HCT116 (cell line): Measurements from ENCODE around the gene LHPP. TPM values are rescaled to one million over a fixed set of nuclear protein-coding genes. Genes with fewer than 3 reads are reported as not detected.

Experiments used
- ATAC-seq: fragments of 200-7000 bp; cut with Tn5 transposase; 2 replicates; pipeline ENCODE4 v1.9.1; 2020; ENCODE audit warnings: mild to moderate bottlenecking, moderate library complexity
- BruUV-seq: library from RNA; stranded (reverse); fragments of 400-500 nt; replicated peaks from 2 replicates; lab custom pipeline; 2021; lab: Mats Ljungman, UMichigan
- CTCF ChIA-PET: fragments of 300-600 bp; sonication (Branson Sonifier 250); formaldehyde crosslinking; loops from one replicate; lab custom pipeline; 2021; ENCODE audit warnings: antibody characterized with exemption; lab: Charles Lee
- POLR2A ChIA-PET: fragments of 300-600, 350-600 bp; sonication (Branson Sonifier 250); formaldehyde crosslinking; loops from one replicate; lab custom pipeline; 2021; ENCODE audit warnings: antibody characterized with exemption; lab: Charles Lee
- RAD21 ChIA-PET, 2 experiments: fragments of 300-600 bp; sonication (Branson Sonifier 250); formaldehyde crosslinking; loops; one replicate each; lab custom pipeline; 2023; ENCODE audit warnings: low total read pairs in 2 of 2; ENCODE audit not compliant: uncharacterized antibody in 2 of 2, unreplicated experiment in 2 of 2, low non-redundant PET in 1 of 2; lab: Charles Lee
- DNase-seq: peaks from one replicate; pipeline ENCODE4 v3.0.0-alpha.2; 2010; ENCODE audit warnings: low read depth, low spot score
- H2AFZ ChIP-seq: fragments of 200-600 bp; shearing (Covaris generic), sonication (generic); 2 replicates; pipeline ENCODE4 v1.6.1; 2017; ENCODE audit warnings: low read depth, mixed run types, mixed read lengths, antibody characterized with exemption, low read length; ENCODE audit not compliant: poor library complexity, severe bottlenecking
- H3K27ac ChIP-seq: 2 replicates; pipeline ENCODE4 v1.5.1; 2012; ENCODE audit warnings: low read depth, low read length
- H3K27me3 ChIP-seq: fragments of 200-600 bp; sonication (generic); 2 replicates; pipeline ENCODE4 v1.6.1; 2016; ENCODE audit warnings: mixed run types, low read length, mixed read lengths; ENCODE audit not compliant: insufficient read depth
- H3K36me3 ChIP-seq, 2 experiments: fragments of 200-500 bp in 1 of 2; fragments of 200-600 bp in 1 of 2; sonication (Bioruptor generic) in 1 of 2; sonication (generic) in 1 of 2; 2 replicates each; pipeline versions ENCODE4 v1.5.1 to v1.6.1; 2014 to 2016; ENCODE audit warnings: low read length in 2 of 2, inconsistent platforms in 1 of 2, mixed read lengths in 1 of 2, mixed run types in 1 of 2; ENCODE audit not compliant: insufficient read depth in 2 of 2, control insufficient read depth in 1 of 2
- H3K4me1 ChIP-seq, 2 experiments: fragments of 200-600 bp in 1 of 2; sonication (generic) in 1 of 2; 2 replicates each; pipeline versions ENCODE4 v1.5.1 to v1.6.1; 2012 to 2017; ENCODE audit warnings: low read length in 2 of 2, inconsistent platforms in 1 of 2, mild to moderate bottlenecking in 1 of 2, mixed read lengths in 1 of 2, mixed run types in 1 of 2, moderate library complexity in 1 of 2; ENCODE audit not compliant: insufficient read depth in 2 of 2, control insufficient read depth in 1 of 2
- H3K4me2 ChIP-seq: fragments of 200-600 bp; sonication (generic); 2 replicates; pipeline ENCODE4 v1.6.1; 2017; ENCODE audit warnings: mixed run types, low read length, mixed read lengths
- H3K4me3 ChIP-seq, 2 experiments: fragments of 200-600 bp in 1 of 2; sonication (generic) in 1 of 2; replicated peaks in 1 of 2; 2 replicates each; pipeline ENCODE4 v1.5.1; 2011 to 2016; ENCODE audit warnings: low read length in 2 of 2, control low read depth in 1 of 2, low read depth in 1 of 2, mild to moderate bottlenecking in 1 of 2, mixed read lengths in 1 of 2, mixed run types in 1 of 2
- H3K79me2 ChIP-seq: fragments of 200-600 bp; sonication (generic); 2 replicates; pipeline ENCODE4 v1.6.1; 2017; ENCODE audit warnings: mild to moderate bottlenecking, mixed run types, low read length, moderate library complexity, mixed read lengths; ENCODE audit not compliant: insufficient read depth
- H3K9ac ChIP-seq: fragments of 200-600 bp; sonication (generic); 2 replicates; pipeline ENCODE4 v1.6.1; 2016; ENCODE audit warnings: low read length, mixed read lengths
- H3K9me2 ChIP-seq: fragments of 200-600 bp; sonication (generic), shearing (Covaris generic); 2 replicates; pipeline ENCODE4 v1.6.1; 2017; ENCODE audit warnings: mixed run types, mild to moderate bottlenecking, moderate library complexity; ENCODE audit not compliant: insufficient read depth
- H3K9me3 ChIP-seq, 2 experiments: fragments of 200-500 bp in 1 of 2; fragments of 200-600 bp in 1 of 2; sonication (Bioruptor generic) in 1 of 2; sonication (generic) in 1 of 2; 2 replicates each; pipeline ENCODE4 v1.6.1; 2014 to 2017; ENCODE audit warnings: low read length in 2 of 2, mixed read lengths in 2 of 2, inconsistent platforms in 1 of 2, low read depth in 1 of 2, mild to moderate bottlenecking in 1 of 2, mixed run types in 1 of 2, moderate library complexity in 1 of 2; ENCODE audit not compliant: control insufficient read depth in 1 of 2, insufficient read depth in 1 of 2
- H4K20me1 ChIP-seq: fragments of 200-600 bp; sonication (generic), shearing (Covaris generic); 2 replicates; pipeline ENCODE4 v1.6.1; 2017; ENCODE audit warnings: mixed run types, mild to moderate bottlenecking, moderate library complexity; ENCODE audit not compliant: insufficient read depth
- CTCF ChIP-seq, 3 experiments: fragments of 200-600 bp in 1 of 3; sonication (generic) in 1 of 3; IDR thresholded peaks in 2 of 3; conservative IDR thresholded peaks in 1 of 3; 2 replicates each; pipeline ENCODE4 v1.5.1; 2012 to 2017; ENCODE audit warnings: low read depth in 2 of 3, low read length in 2 of 3, antibody characterized with exemption in 1 of 3, borderline replicate concordance in 1 of 3, control low read depth in 1 of 3, mild to moderate bottlenecking in 1 of 3, mixed read lengths in 1 of 3, mixed run types in 1 of 3, moderate library complexity in 1 of 3; ENCODE audit not compliant: insufficient read depth in 1 of 3
- EGR1 ChIP-seq: IDR thresholded peaks from 2 replicates; pipeline ENCODE4 v1.6.1; 2012; ENCODE audit warnings: low read depth
- ELF1 ChIP-seq: IDR thresholded peaks from 2 replicates; pipeline ENCODE4 v1.6.1; 2012; ENCODE audit warnings: low read depth, borderline replicate concordance
- EZH2phosphoT487 ChIP-seq: fragments of 200-600 bp; IDR thresholded peaks from 2 replicates; pipeline ENCODE4 v1.6.1; 2018; ENCODE audit warnings: antibody characterized with exemption, borderline replicate concordance
- FOSL1 ChIP-seq: IDR thresholded peaks from 2 replicates; pipeline ENCODE4 v1.6.1; 2012; ENCODE audit warnings: low read depth
- JUND ChIP-seq: IDR thresholded peaks from 2 replicates; pipeline ENCODE4 v1.6.1; 2012
- RAD21 ChIP-seq: IDR thresholded peaks from 2 replicates; pipeline ENCODE4 v1.6.1; 2012; ENCODE audit warnings: low read depth, mild to moderate bottlenecking
- YY1 ChIP-seq: IDR thresholded peaks from 2 replicates; pipeline ENCODE4 v1.6.1; 2011; ENCODE audit warnings: low read length, low read depth, moderate library complexity, mild to moderate bottlenecking; ENCODE audit not compliant: insufficient replicate concordance; ENCODE audit errors: extremely low read depth
- ZFX ChIP-seq: fragments of 450-650 bp; IDR thresholded peaks from 2 replicates; pipeline ENCODE4 v1.6.1; 2017
- intact Hi-C: fragments of 100-400 bp; cut with micrococcal nuclease; formaldehyde crosslinking; loops from 2 replicates; pipeline ENCODE4 v1.10.0; 2022
- total RNA-seq: library from RNA; stranded (reverse); gene quantifications from one replicate; pipeline ENCODE4 v1.2.1, GENCODE V29; 2021; ENCODE audit not compliant: unreplicated experiment

LHPP gene
- total RNA-seq, 1 experiment from 2014 or later, result 45.8 TPM

DNA sequence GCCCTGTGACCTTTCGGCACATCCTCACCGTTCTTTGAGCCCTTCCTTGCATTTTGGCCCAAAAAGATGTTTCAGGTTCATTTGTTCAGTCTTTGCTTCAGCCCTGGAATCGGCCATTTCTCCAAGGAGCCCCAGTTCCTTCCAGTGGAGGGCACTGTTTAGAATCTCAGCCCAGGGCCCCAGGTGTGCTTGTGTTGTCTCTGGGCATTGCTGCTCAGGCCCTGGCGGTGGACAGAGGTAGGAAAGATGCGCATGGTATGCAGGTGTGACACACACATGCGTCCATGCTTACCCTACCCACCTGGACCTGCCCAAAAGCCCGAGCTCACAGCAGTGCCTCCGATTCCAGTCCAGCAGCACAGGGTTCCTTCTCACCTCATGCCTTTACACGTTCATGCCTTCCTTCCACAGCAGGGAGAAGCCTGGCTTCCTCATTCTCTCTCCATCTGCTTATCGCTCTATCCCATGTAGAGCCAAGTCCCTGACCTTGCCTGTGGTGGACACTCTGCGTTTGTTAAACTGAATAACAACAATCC lies 70.6 kb downstream of the LHPP start:
- Histone ChIP-seq H3K27me3 (no peaks in the 10 kb centered on the region), H3K9ac (no peak overlapping the region), H3K4me2 (peak overlapping the region; percentile 38), H3K4me1 (peaks cover 0 to 22% of the 10 kb centered on the region in 2 experiments; a peak in 2 of 4 replicates), H3K9me3 (no peaks in the 10 kb centered on the region), H3K27ac (no peak overlapping the region), H3K79me2 (no peaks in the 10 kb centered on the region), H3K36me3 (no peaks in the 10 kb centered on the region)
- intact Hi-C loops, result loop anchor here (1.0 to 10.0 kb wide), 4 partner anchors 453 to 845 kb away; no protein-coding TSS in a partner anchor
- DNase-seq, result peak; percentile 79
- ChIA-PET POLR2A (no interaction called here), CTCF (interaction anchor here (3.9 kb wide), 1 partner anchor 209 kb away, joined by 46 read pairs; no protein-coding TSS in a partner anchor), RAD21 (interaction anchor here in 1 of 2 experiments (0.5 kb wide), 1 partner anchor 33 kb away, joined by 6 read pairs; no protein-coding TSS in a partner anchor)
- BruUV-seq, result no TSS peak
- TF ChIP-seq CTCF (IDR thresholded peaks at IDR 0.05 in 2 of 3, conservative IDR thresholded peaks at IDR 0.05 in 1 of 3; ENCODE audit: borderline replicate concordance in 1 of 3, insufficient read depth in 1 of 3, low read depth in 2 of 3, low read length in 2 of 3) (peak; percentile 97 to 99 (median 97)), RAD21 (peak; percentile 71), ELF1 (no peak), YY1 (peak; percentile 83)
- TF ChIP-seq, all 23 proteins: peak for 3
- H3K9me2 ChIP-seq, result no peaks in the 10 kb centered on the region
- no peaks in the 10 kb centered on the region for H4K20me1 ChIP-seq
- no peak overlapping the region for H2AFZ ChIP-seq
- peak; percentile 90 for ATAC-seq
- no peak overlapping the region for H3K4me3 ChIP-seq

DNA sequence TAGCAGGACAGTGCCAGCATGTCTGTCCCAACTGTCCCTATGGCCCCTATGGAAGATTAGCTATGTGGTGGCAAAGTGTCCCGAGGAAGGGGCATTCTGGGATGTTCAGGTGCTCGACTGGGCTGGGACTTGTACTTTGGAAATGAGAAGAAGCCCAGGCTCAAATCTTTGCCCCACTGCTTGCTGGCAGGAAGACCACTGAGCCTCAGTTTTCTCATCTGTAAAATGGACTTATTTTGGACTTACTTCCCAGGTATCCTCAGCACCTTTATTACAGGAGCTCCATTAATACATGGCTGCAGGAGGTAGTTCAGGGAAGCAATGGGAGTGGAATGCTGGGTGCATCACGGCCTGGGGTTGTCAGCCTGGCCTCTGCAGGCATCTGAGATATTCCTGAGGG lies 71.2 kb downstream of the LHPP start:
- Histone ChIP-seq H4K20me1 (no peaks in the 10 kb centered on the region), H3K4me2 (peak overlapping the region; percentile 38), H3K36me3 (no peaks in the 10 kb centered on the region), H3K27ac (no peak overlapping the region), H3K9me3 (no peaks in the 10 kb centered on the region), H3K79me2 (no peaks in the 10 kb centered on the region), H3K9me2 (no peaks in the 10 kb centered on the region), H2AFZ (no peak overlapping the region), H3K4me1 (peaks cover 0 to 22% of the 10 kb centered on the region in 2 experiments; a peak in 2 of 4 replicates), H3K9ac (no peak overlapping the region), H3K4me3 (no peak overlapping the region), H3K27me3 (no peaks in the 10 kb centered on the region)
- ChIA-PET POLR2A (no interaction called here), RAD21 (interaction anchor here in 1 of 2 experiments (0.5 kb wide), 1 partner anchor 34 kb away, joined by 6 read pairs; no protein-coding TSS in a partner anchor), CTCF (interaction anchor here (0.6 to 3.9 kb wide), 2 partner anchors 208 to 213 kb away, joined by 3 to 46 read pairs; no protein-coding TSS in a partner anchor)
- TF ChIP-seq EGR1, result no peak
- no peak for TF ChIP-seq FOSL1
- no peak for TF ChIP-seq ZFX
- no peak for TF ChIP-seq JUND
- TF ChIP-seq EZH2phosphoT487, result no peak
- no peak for DNase-seq
- ATAC-seq, result no peak
- no TSS peak for BruUV-seq
- intact Hi-C loops, result loop anchor here (1.0 to 10.0 kb wide), 4 partner anchors 452 to 845 kb away; no protein-coding TSS in a partner anchor
